NB4 (cell line): Measurements from ENCODE around the gene CYBC1.
"Not testable (repeated sequence)": the region's sequence is repeated elsewhere in the genome, so short reads cannot be mapped to it uniquely, and the experiment has no call there.

Experiments
- DNase-seq: peaks from one replicate; pipeline ENCODE4 v3.0.0; 2010; ENCODE audit warnings: low read depth
- H3K4me3 ChIP-seq: one replicate; pipeline ENCODE4 v1.5.1; 2011; ENCODE audit warnings: mild to moderate bottlenecking, low read depth, low read length, moderate library complexity
- MYC ChIP-seq: IDR thresholded peaks from 2 replicates; pipeline ENCODE4 v1.6.1; 2011; ENCODE audit warnings: low read depth, low read length
- POLR2A ChIP-seq: IDR thresholded peaks from 2 replicates; pipeline ENCODE4 v1.6.1; 2011; ENCODE audit warnings: mild to moderate bottlenecking; ENCODE audit not compliant: insufficient read length; ENCODE audit errors: extremely low read depth
- TF ChIP-seq, protein P1 (sequence below): IDR thresholded peaks from 2 replicates; pipeline ENCODE4 v1.6.1; 2011; ENCODE audit warnings: low read depth, low read length
- TF ChIP-seq, protein P2 (sequence below): IDR thresholded peaks from one replicate; pipeline ENCODE4 v1.5.1; 2012; ENCODE audit warnings: low read depth, low read length

CYBC1 gene

DNA sequence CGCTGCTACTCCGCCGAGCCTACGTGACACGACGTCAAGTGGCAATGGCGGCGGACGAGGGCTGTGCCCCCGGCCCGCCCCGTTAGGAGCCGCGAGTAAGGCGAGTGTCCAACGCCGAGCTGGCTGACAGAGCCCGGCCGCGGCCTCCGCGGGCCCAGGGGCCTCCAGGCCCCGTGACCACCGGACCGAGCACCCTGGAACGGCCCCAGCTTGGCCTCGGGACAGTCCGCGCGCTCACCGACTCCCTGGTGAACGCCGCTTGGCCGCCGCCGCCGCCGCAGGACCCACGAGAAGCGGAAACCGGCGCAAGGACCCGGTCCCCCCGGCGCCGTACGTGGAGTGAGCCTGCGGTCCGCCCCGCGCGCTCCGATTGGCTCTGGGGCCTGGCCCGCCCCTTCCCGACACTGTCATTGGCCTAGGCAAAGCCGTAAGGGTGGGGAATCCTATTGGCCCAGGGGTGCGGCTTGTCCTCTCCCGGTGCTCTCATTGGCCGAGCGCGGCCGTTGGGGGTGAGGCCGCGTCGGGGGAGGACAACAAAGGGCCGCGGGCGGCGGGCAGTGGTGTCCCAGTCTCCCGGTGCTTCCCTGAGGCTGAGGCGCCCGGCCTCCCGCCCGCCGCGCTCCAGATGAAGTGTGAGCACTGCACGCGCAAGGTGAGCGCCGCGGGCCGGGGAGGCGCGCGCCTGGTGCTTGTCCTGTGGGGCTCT is 7.8 kb upstream of the CYBC1 start, which contains the start of gene NARF:
Gene NARF (plus strand): TSS at position 563 of the 706 bp plus-strand sequence. CDS start 63 bp downstream, at position 626.
- peak; percentile 99 for DNase-seq
- TF ChIP-seq, protein P1, sequence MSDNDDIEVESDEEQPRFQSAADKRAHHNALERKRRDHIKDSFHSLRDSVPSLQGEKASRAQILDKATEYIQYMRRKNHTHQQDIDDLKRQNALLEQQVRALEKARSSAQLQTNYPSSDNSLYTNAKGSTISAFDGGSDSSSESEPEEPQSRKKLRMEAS, result no peak
- TF ChIP-seq POLR2A, result peak; percentile 59
- peak; percentile 67; the same call in 1 of the 2 replicates for TF ChIP-seq MYC
- peak within 1 kb of the TSS; percentile 82 for H3K4me3 ChIP-seq

DNA sequence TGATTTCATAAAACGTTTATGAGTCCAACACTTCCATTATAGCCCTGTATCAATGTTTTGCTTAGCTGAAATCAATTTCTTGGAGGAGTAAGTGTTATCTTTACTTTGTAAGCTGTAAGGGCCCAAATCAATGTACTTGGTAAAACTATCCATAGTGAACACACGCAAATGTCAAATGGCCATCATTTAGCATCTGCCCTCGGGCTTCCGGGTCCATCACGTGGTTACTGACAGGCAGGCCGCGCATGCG is 7.3 kb upstream of the CYBC1 start:
- no peak for DNase-seq
- TF ChIP-seq, protein P2, sequence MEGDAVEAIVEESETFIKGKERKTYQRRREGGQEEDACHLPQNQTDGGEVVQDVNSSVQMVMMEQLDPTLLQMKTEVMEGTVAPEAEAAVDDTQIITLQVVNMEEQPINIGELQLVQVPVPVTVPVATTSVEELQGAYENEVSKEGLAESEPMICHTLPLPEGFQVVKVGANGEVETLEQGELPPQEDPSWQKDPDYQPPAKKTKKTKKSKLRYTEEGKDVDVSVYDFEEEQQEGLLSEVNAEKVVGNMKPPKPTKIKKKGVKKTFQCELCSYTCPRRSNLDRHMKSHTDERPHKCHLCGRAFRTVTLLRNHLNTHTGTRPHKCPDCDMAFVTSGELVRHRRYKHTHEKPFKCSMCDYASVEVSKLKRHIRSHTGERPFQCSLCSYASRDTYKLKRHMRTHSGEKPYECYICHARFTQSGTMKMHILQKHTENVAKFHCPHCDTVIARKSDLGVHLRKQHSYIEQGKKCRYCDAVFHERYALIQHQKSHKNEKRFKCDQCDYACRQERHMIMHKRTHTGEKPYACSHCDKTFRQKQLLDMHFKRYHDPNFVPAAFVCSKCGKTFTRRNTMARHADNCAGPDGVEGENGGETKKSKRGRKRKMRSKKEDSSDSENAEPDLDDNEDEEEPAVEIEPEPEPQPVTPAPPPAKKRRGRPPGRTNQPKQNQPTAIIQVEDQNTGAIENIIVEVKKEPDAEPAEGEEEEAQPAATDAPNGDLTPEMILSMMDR, result no peak
- TF ChIP-seq MYC (no peak), POLR2A (no peak)
- TF ChIP-seq, protein P1, result peak; percentile 98
- peak overlapping the region; percentile 72 for H3K4me3 ChIP-seq

DNA sequence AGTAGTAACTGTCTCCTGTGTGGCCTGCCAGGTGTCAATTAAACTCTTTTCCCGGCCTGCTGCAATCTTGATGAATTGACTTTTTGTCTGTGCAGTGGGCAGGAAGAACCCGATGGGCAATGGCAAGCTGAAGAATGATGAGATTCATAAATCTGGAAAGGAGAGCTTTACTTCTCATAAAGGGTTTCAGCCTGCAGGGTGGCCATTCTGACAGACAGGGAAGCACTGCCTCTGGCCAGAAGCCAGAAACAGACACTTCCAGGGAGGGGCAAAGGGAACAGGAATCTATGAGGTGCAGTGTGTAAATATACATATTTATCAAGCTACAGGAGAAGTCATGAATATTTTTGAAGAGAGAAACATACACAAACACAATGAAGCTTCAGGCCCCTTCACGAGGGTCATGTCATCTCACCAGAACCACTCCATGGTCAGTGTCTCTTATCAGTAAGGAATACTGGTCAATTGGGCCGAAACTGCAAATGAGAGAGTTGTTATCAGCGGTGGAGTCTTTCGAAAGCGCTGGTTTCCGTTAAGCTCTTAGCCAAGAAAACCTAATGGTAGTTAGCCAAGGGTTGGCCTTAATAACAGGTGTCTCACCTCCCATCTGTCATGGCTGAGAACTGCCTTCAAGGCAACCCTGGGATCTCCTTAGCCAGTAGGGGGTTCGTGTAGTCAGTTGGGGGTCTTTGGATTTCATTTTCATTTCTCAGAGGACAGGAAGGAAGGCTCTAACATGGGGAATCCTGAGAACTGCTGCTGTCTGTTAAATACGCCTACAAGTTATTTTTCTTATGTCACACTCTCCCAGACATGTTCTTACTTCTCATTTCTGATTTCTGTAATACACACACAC is 6.7 kb upstream of the CYBC1 start:
- peak; percentile 65 for DNase-seq
- TF ChIP-seq MYC, result no peak
- TF ChIP-seq, protein P1, result no peak
- TF ChIP-seq POLR2A, result no peak
- TF ChIP-seq, protein P2, result no peak
- H3K4me3 ChIP-seq, result peak overlapping the region; percentile 72

DNA sequence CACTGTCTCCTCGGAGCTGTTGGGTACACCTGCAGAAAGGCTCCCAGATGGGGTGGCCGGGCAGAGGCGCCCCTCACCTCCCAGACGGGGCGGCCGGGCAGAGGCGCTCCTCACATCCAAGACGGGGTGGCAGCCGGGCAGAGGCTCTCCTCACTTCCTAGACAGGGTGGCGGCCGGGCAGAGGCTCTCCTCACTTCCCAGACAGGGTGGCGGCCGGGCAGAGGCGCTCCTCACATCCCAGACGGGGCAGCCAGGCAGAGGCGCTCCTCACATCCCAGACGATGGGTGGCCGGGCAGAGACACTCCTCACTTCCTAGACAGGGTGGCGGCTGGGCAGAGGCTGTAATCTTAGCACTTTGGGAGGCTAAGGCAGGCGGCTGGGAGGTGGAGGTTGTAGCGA is 3.2 kb upstream of the CYBC1 start:
- not testable (repeated sequence) for DNase-seq, H3K4me3 ChIP-seq

DNA sequence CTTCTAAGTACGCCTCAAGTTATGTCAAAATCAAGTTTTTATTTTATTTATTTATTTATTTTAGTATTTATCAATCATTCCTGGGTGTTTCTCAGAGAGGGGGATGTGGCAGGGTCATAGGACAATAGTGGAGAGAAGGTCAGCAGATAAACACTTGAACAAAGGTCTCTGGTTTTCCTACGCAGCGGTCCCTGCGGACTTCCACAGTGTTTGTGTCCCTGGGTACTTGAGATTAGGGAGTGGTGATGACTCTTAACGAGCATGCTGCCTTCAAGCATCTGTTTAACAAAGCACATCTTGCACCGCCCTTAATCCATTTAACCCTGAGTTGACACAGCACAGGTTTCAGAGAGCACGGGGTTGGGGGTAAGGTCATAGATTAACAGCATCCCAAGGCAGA is 2.6 kb upstream of the CYBC1 start:
- not testable (repeated sequence) for H3K4me3 ChIP-seq, DNase-seq

DNA sequence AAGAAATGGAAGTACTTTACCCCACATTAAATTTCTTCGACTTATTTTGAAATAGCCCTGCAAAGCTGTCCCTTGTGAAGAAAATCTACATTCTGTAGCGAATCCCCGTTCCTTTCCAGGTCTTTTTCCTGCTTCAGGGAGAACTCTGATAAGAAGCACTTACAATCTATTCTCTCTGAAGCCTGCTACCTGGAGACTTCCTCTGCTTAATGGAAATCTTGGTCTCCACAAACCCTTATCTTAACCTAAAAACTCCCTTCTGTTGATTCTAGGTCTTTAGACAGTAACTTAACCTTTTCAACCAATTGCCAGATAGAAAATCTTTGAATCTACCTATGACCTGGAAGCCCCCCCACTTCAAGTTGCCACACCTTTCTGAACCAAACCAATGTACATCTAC is 1.6 kb upstream of the CYBC1 start:
- no peak for DNase-seq

DNA sequence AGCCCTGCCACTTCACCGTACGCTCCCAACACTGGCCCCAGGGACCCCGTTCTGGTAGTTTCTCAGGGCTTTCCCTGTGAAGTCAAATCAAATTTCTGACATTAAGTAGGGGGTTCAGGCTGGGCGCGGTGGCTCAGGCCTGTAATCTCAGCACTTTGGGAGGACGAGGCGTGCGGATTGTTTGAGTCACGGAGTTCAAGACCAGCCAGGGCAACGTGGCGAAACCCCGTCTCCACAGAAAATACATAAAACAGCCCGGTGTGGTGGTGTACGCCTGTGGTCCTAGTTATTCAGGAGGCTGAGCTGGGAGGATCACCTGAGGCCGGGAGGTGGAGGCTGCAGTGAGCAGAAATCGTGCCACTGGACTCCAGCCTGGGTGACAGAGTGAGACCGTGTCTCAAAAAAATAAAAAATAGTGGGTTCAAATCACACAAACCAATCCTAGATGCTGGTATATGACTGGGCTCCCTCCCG is 632 bp downstream of the CYBC1 start:
- TF ChIP-seq POLR2A (no peak), MYC (no peak)
- TF ChIP-seq, protein P1, result no peak
- TF ChIP-seq, protein P2, result no peak
- peak overlapping the region; percentile 80 for H3K4me3 ChIP-seq
- DNase-seq, result peak; percentile 33

More for the DNA sequence above, 1.6 kb upstream of the CYBC1 start:
- TF ChIP-seq, protein P2, result no peak
- TF ChIP-seq POLR2A, result no peak
- TF ChIP-seq, protein P1, result no peak
- TF ChIP-seq MYC, result no peak
- no peak overlapping the region for H3K4me3 ChIP-seq
